Neural cell (in vitro differentiated cells): ENCODE data around the gene APBB2.

Experiments
- CTCF ChIP-seq: fragments of 450-650 bp; IDR thresholded peaks from 2 replicates; pipeline ENCODE4 v1.5.1; 2014; ENCODE audit warnings: antibody characterized with exemption, mild to moderate bottlenecking, moderate library complexity; ENCODE audit not compliant: poor library complexity, severe bottlenecking
- EP300 ChIP-seq: fragments of 450-650 bp; conservative IDR thresholded peaks from 2 replicates; pipeline ENCODE4 v1.6.1; 2014; ENCODE audit warnings: antibody characterized with exemption, mild to moderate bottlenecking, moderate library complexity; ENCODE audit not compliant: poor library complexity, severe bottlenecking
- EZH2 ChIP-seq: fragments of 200-600, 300-800 bp; shearing (Covaris generic), sonication (generic); IDR thresholded peaks from 2 replicates; pipeline ENCODE4 v1.6.1; 2014; ENCODE audit warnings: antibody characterized with exemption, low read length, borderline replicate concordance, mild to moderate bottlenecking; ENCODE audit not compliant: insufficient read depth, poor library complexity, severe bottlenecking
- POLR2AphosphoS5 ChIP-seq: IDR thresholded peaks from 2 replicates; pipeline ENCODE4 v1.6.1; 2012
- RAD21 ChIP-seq: fragments of 450-650 bp; conservative IDR thresholded peaks from 2 replicates; pipeline ENCODE4 v1.6.1; 2014; ENCODE audit warnings: antibody characterized with exemption, mild to moderate bottlenecking, moderate library complexity
- REST ChIP-seq: IDR thresholded peaks from 2 replicates; pipeline ENCODE4 v1.6.1; 2012; ENCODE audit warnings: borderline replicate concordance
- TAF1 ChIP-seq: IDR thresholded peaks from 2 replicates; pipeline ENCODE4 v1.6.1; 2012; ENCODE audit warnings: low read depth

GRCh38 chr4:41199788-41200187 is 14.6 kb downstream of the APBB2 start:
- TF ChIP-seq CTCF (no peak), POLR2AphosphoS5 (no peak), EP300 (no peak), REST (no peak), EZH2 (no peak), TAF1 (no peak), RAD21 (no peak)
